ENCODE measurements around the gene SLC34A3. TPM values are rescaled to one million over a fixed set of nuclear protein-coding genes. Genes with fewer than 3 reads are reported as not detected.

The SLC34A3 gene
- total RNA-seq, 1 experiment from 2014 or later: 0.11 TPM

Other genes with a start within 250 kb of the SLC34A3 start
- 0.03 to 0.31 TPM (median 0.18 TPM) in 5 replicates for gene LCNL1, start 247.9 kb upstream of the SLC34A3 start, total RNA-seq (2022; extraction: Qiagen RNA extraction)
- gene PAXX, start 238.5 kb upstream of the SLC34A3 start, total RNA-seq (2022; extraction: Qiagen RNA extraction): 43.1 to 70.9 TPM (median 62.8 TPM) in 5 replicates
- gene CLIC3, start 234.3 kb upstream of the SLC34A3 start, total RNA-seq (2022; extraction: Qiagen RNA extraction): 3.3 to 6.7 TPM (median 5.0 TPM) in 5 replicates
- 12.4 to 27.7 TPM (median 24.8 TPM) in 5 replicates for gene ABCA2, start 202.7 kb upstream of the SLC34A3 start, total RNA-seq (2022; extraction: Qiagen RNA extraction)
- gene FUT7, start 198.8 kb upstream of the SLC34A3 start, total RNA-seq (2022; extraction: Qiagen RNA extraction): 0.04 to 0.10 TPM (median 0.05 TPM) in 4 of 5 replicates, not detected in the other
- 34.4 to 84.3 TPM (median 78.9 TPM) in 5 replicates for gene NPDC1, start 184.7 kb upstream of the SLC34A3 start, total RNA-seq (2022; extraction: Qiagen RNA extraction)
- 3.1 to 6.4 TPM (median 5.4 TPM) in 5 replicates for gene ENTPD2, start 176.8 kb upstream of the SLC34A3 start, total RNA-seq (2022; extraction: Qiagen RNA extraction)
- 13.4 to 23.9 TPM (median 21.4 TPM) in 5 replicates for gene SAPCD2, start 160.3 kb upstream of the SLC34A3 start, total RNA-seq (2022; extraction: Qiagen RNA extraction)
- 8.1 to 15.8 TPM (median 11.1 TPM) in 5 replicates for gene UAP1L1, start 153.4 kb upstream of the SLC34A3 start, total RNA-seq (2022; extraction: Qiagen RNA extraction)
- gene MAN1B1, start 143.9 kb upstream of the SLC34A3 start, total RNA-seq (2022; extraction: Qiagen RNA extraction): 36.8 to 53.3 TPM (median 51.6 TPM) in 5 replicates
- 67.5 to 115 TPM (median 108 TPM) in 5 replicates for gene DPP7, start 116.2 kb upstream of the SLC34A3 start, total RNA-seq (2022; extraction: Qiagen RNA extraction)
- 0.16 to 0.41 TPM (median 0.32 TPM) in 5 replicates for gene GRIN1, start 91.7 kb upstream of the SLC34A3 start, total RNA-seq (2022; extraction: Qiagen RNA extraction)
- gene LRRC26, start 60.9 kb upstream of the SLC34A3 start, total RNA-seq (2022; extraction: Qiagen RNA extraction): 0.19 to 1.5 TPM (median 0.77 TPM) in 5 replicates
- not detected in 5 replicates for gene TMEM210, start 58.8 kb upstream of the SLC34A3 start, total RNA-seq (2022; extraction: Qiagen RNA extraction)
- 20.3 to 35.3 TPM (median 31.4 TPM) in 5 replicates for gene ANAPC2, start 42.3 kb upstream of the SLC34A3 start, total RNA-seq (2022; extraction: Qiagen RNA extraction)
- 99.1 to 134 TPM (median 125 TPM) in 5 replicates for gene SSNA1, start 42.2 kb upstream of the SLC34A3 start, total RNA-seq (2022; extraction: Qiagen RNA extraction)
- 6.4 to 11.2 TPM (median 10.5 TPM) in 5 replicates for gene TPRN, start 30.2 kb upstream of the SLC34A3 start, total RNA-seq (2022; extraction: Qiagen RNA extraction)
- gene TMEM203, start 25.3 kb upstream of the SLC34A3 start, total RNA-seq (2022; extraction: Qiagen RNA extraction): 34.6 to 42.9 TPM (median 39.6 TPM) in 5 replicates
- 8.1 to 18.5 TPM (median 15.8 TPM) in 5 replicates for gene NDOR1, start 25.2 kb upstream of the SLC34A3 start, total RNA-seq (2022; extraction: Qiagen RNA extraction)
- 1.2 to 2.2 TPM (median 2.0 TPM) in 5 replicates for gene RNF208, start 8.7 kb upstream of the SLC34A3 start, total RNA-seq (2022; extraction: Qiagen RNA extraction)
- 3.6 to 5.1 TPM (median 4.6 TPM) in 5 replicates for gene CYSRT1, start 5.7 kb upstream of the SLC34A3 start, total RNA-seq (2022; extraction: Qiagen RNA extraction)
- gene RNF224, start 3.4 kb upstream of the SLC34A3 start, total RNA-seq (2022; extraction: Qiagen RNA extraction): 0.14 to 0.28 TPM (median 0.21 TPM) in 5 replicates
- gene TUBB4B, start 10.4 kb downstream of the SLC34A3 start, total RNA-seq (2022; extraction: Qiagen RNA extraction): 618 to 867 TPM (median 780 TPM) in 5 replicates
- gene STPG3, start 20.4 kb downstream of the SLC34A3 start, total RNA-seq (2022; extraction: Qiagen RNA extraction): not detected in 5 replicates
- 41.3 to 57.7 TPM (median 53.2 TPM) in 5 replicates for gene NELFB, start 24.4 kb downstream of the SLC34A3 start, total RNA-seq (2022; extraction: Qiagen RNA extraction)
- 16.3 to 27.6 TPM (median 24.2 TPM) in 5 replicates for gene TOR4A, start 46.8 kb downstream of the SLC34A3 start, total RNA-seq (2022; extraction: Qiagen RNA extraction)
- 1.7 to 3.0 TPM (median 2.9 TPM) in 5 replicates for gene NRARP, start 71.4 kb downstream of the SLC34A3 start, total RNA-seq (2022; extraction: Qiagen RNA extraction)
- gene EXD3, start 192.3 kb downstream of the SLC34A3 start, total RNA-seq (2022; extraction: Qiagen RNA extraction): 3.0 to 5.7 TPM (median 5.3 TPM) in 5 replicates
- gene NOXA1, start 192.5 kb downstream of the SLC34A3 start, total RNA-seq (2022; extraction: Qiagen RNA extraction): 0.41 to 1.7 TPM (median 1.4 TPM) in 5 replicates
- gene ENTPD8, start 210.5 kb downstream of the SLC34A3 start, total RNA-seq (2022; extraction: Qiagen RNA extraction): 0.14 to 0.25 TPM (median 0.16 TPM) in 5 replicates
- gene NSMF, start 228.4 kb downstream of the SLC34A3 start, total RNA-seq (2022; extraction: Qiagen RNA extraction): 28.8 to 42.8 TPM (median 38.8 TPM) in 5 replicates

Measured in A549 treated with dexamethasone at 1 μM for 4 hours (cell line).